PFSK-1 (cell line): Measurements from ENCODE around the gene SERINC5.

ENCODE experiments used
- FOXP2 ChIP-seq: optimal IDR thresholded peaks from 2 replicates; pipeline ENCODE3; 2011; ENCODE audit warnings: borderline replicate concordance, control low read depth, inconsistent platforms; ENCODE audit not compliant: insufficient read depth; ENCODE audit errors: extremely low read length, extremely low read depth
- POLR2AphosphoS5 ChIP-seq: IDR thresholded peaks from 2 replicates; pipeline ENCODE4 v1.6.1; 2012; ENCODE audit warnings: low read depth, mild to moderate bottlenecking, control low read depth, low read length, moderate library complexity
- SIN3A ChIP-seq: IDR thresholded peaks from 2 replicates; pipeline ENCODE4 v1.6.1; 2012; ENCODE audit warnings: mild to moderate bottlenecking, low read length, moderate library complexity, borderline replicate concordance; ENCODE audit not compliant: insufficient read depth
- TAF1 ChIP-seq: IDR thresholded peaks from 2 replicates; pipeline ENCODE4 v1.6.1; 2012; ENCODE audit warnings: low read length, control low read depth, borderline replicate concordance; ENCODE audit not compliant: insufficient read depth

- TF ChIP-seq FOXP2, result no peak
- TF ChIP-seq POLR2AphosphoS5, result no peak
- no peak for TF ChIP-seq SIN3A
- no peak for TF ChIP-seq TAF1
Observed at GRCh38 chr5:80082731-80083100, 173.1 kb downstream of the SERINC5 start.
